Measurements from ENCODE around the gene CAMSAP2. TPM values are rescaled to one million over a fixed set of nuclear protein-coding genes. Genes with fewer than 3 reads are reported as not detected.

Gene CAMSAP2
- polyA plus RNA-seq, 2 of the 4 experiments (the other 2 are of a cell fraction) = 17.3 to 28.5 TPM

DNA sequence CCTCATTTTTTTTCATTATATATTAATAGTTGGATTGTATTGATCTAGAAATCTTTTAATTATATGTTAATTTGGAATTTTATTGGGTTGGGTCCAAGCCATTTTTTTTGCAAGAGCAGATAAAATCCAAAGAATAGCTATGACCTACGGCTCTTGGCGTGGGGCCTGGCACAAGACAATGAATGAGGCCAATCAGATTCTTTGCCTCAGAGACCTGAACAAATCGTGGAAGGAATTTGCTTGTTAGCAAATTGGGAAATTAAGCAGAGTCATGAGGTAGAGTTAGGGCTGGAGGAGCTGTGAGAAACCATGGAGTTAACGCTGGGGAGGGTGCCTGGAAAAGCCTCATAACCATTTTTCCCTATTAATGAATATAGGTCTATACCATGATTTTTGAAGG is 40.1 kb downstream of the CAMSAP2 start:
- DNase-seq (ENCODE audit: low read depth in 1 of 2, low spot score in 1 of 2) = no peak
- H3K4me3 ChIP-seq = no peak overlapping the region
- no peak overlapping the region for H3K27ac ChIP-seq
- no peak overlapping the region for H3K4me2 ChIP-seq
- ChIA-PET POLR2A (no interaction called here), CTCF (interaction anchor here (1.5 kb wide), 1 partner anchor 20 kb away, joined by 4 read pairs; no protein-coding TSS in a partner anchor)
- H3K4me1 ChIP-seq = peaks cover 22% of the 10 kb centered on the region
- no peak for FAIRE-seq
- 0 out of 3 replicates have a peak, but pooled peaks cover 7% of the 10 kb centered on the region for H3K9me3 ChIP-seq
- no peak for ATAC-seq
- 88% methylated on average over 4 of the region's 4 CpGs for WGBS (ENCODE audit: missing lambda C conversion rate)
- no peak for TF ChIP-seq RCOR1 (IDR thresholded peaks at IDR 0.05; ENCODE audit: low read depth, low read length)
- no peak for TF ChIP-seq ZSCAN20 (CRISPR knock-in tag; IDR thresholded peaks at IDR 0.05)
- no peak for TF ChIP-seq MYC (IDR thresholded peaks at IDR 0.05; ENCODE audit: borderline replicate concordance, low read length)
- no peak for TF ChIP-seq CHD2 (IDR thresholded peaks at IDR 0.05; ENCODE audit: low read length, partially characterized antibody)
- TF ChIP-seq, protein P1, sequence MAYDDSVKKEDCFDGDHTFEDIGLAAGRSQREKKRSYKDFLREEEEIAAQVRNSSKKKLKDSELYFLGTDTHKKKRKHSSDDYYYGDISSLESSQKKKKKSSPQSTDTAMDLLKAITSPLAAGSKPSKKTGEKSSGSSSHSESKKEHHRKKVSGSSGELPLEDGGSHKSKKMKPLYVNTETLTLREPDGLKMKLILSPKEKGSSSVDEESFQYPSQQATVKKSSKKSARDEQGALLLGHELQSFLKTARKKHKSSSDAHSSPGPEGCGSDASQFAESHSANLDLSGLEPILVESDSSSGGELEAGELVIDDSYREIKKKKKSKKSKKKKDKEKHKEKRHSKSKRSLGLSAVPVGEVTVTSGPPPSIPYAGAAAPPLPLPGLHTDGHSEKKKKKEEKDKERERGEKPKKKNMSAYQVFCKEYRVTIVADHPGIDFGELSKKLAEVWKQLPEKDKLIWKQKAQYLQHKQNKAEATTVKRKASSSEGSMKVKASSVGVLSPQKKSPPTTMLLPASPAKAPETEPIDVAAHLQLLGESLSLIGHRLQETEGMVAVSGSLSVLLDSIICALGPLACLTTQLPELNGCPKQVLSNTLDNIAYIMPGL (CRISPR knock-in tag; IDR thresholded peaks at IDR 0.05; ENCODE audit: borderline replicate concordance) = no peak
- no peak for TF ChIP-seq CHD4 (IDR thresholded peaks at IDR 0.05; ENCODE audit: borderline replicate concordance)
- TF ChIP-seq PHF8 (IDR thresholded peaks at IDR 0.05; ENCODE audit: borderline replicate concordance, low read depth) = no peak
- no peak for TF ChIP-seq TP53 (CRISPR knock-in tag; IDR thresholded peaks at IDR 0.05)
- TF ChIP-seq ZFP36 (IDR thresholded peaks at IDR 0.05; ENCODE audit: borderline replicate concordance, partially characterized antibody) = no peak
- no peak for TF ChIP-seq RAD21 (conservative IDR thresholded peaks at IDR 0.05 in 1 of 2, IDR thresholded peaks at IDR 0.05 in 1 of 2)
- TF ChIP-seq POLR2A (IDR thresholded peaks at IDR 0.05; ENCODE audit: low read length) = no peak

DNA sequence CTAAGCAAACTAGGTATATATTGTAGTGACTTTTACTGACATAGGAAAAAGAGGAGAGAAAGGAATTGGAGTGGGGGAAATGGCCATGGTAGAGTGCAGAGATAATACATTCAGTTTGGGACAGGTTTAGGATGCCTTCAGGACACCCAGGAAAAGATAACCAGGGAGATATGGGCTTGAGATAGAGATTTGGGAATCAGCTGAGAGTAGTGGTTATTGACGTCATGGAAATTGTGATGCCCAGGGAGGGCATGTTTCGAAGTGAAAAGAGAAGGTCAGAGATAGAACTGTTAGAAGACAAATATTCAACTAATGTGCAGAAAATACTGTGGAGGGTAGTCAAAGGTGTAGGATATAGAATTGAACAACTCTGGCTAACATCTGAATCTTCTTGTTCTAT is 40.6 kb downstream of the CAMSAP2 start:
- Histone ChIP-seq H3K9me3 (0 out of 3 replicates have a peak, but pooled peaks cover 7% of the 10 kb centered on the region), H3K4me3 (no peak overlapping the region), H3K4me2 (no peak overlapping the region), H3K4me1 (peaks cover 22% of the 10 kb centered on the region), H3K27ac (no peak overlapping the region)
- DNase-seq (ENCODE audit: low read depth in 1 of 2, low spot score in 1 of 2) (no peak), FAIRE-seq (no peak), ATAC-seq (no peak)
- TF ChIP-seq NR3C1 (IDR thresholded peaks at IDR 0.05) (no peak), BHLHE40 (IDR thresholded peaks at IDR 0.05; ENCODE audit: low read depth, low read length) (no peak), POLR2AphosphoS2 (conservative IDR thresholded peaks at IDR 0.05; ENCODE audit: low read length) (no peak), USF2 (IDR thresholded peaks at IDR 0.05) (no peak), CHD2 (IDR thresholded peaks at IDR 0.05; ENCODE audit: low read length, partially characterized antibody) (no peak), NFE2L2 (conservative IDR thresholded peaks at IDR 0.05; ENCODE audit: low read length) (no peak), ZNF302 (CRISPR knock-in tag; IDR thresholded peaks at IDR 0.05) (no peak), JUNB (IDR thresholded peaks at IDR 0.05) (no peak), EHMT2 (IDR thresholded peaks at IDR 0.05; ENCODE audit: low read depth) (no peak), RARB (CRISPR knock-in tag; IDR thresholded peaks at IDR 0.05) (no peak), RNF2 (IDR thresholded peaks at IDR 0.05; ENCODE audit: borderline replicate concordance, low read depth) (no peak), SREBF2 (IDR thresholded peaks at IDR 0.05) (no peak), CBX8 (IDR thresholded peaks at IDR 0.05) (no peak), HEYL (CRISPR knock-in tag; IDR thresholded peaks at IDR 0.05) (no peak)
- TF ChIP-seq, protein P2, sequence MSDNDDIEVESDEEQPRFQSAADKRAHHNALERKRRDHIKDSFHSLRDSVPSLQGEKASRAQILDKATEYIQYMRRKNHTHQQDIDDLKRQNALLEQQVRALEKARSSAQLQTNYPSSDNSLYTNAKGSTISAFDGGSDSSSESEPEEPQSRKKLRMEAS (IDR thresholded peaks at IDR 0.05) = no peak
- TF ChIP-seq, protein P1 (CRISPR knock-in tag; IDR thresholded peaks at IDR 0.05; ENCODE audit: borderline replicate concordance) = no peak
- ChIA-PET CTCF (interaction anchor here (1.5 kb wide), 1 partner anchor 20 kb away, joined by 4 read pairs; no protein-coding TSS in a partner anchor), POLR2A (no interaction called here)
- 98% methylated on average over 2 of the region's 2 CpGs for WGBS (ENCODE audit: missing lambda C conversion rate)

Measured in A549 (cell line).